ENCODE results near the gene REXO5.

The REXO5 gene

DNA sequence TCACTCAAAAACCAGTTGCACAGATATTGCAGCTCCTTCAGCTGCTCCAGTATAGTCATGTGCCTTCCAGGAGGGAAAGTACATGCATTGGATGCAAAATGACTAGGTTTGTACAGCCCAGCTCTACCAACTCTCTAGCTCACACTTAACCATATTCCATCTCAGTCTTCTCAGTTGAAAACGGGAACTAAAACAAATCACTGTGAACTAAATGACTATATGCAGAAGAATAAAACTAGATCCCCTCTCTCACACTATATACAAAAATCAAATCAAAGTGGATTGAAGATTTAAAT, 69.0 kb downstream of the REXO5 start:
- no peak for DNase-seq

DNA sequence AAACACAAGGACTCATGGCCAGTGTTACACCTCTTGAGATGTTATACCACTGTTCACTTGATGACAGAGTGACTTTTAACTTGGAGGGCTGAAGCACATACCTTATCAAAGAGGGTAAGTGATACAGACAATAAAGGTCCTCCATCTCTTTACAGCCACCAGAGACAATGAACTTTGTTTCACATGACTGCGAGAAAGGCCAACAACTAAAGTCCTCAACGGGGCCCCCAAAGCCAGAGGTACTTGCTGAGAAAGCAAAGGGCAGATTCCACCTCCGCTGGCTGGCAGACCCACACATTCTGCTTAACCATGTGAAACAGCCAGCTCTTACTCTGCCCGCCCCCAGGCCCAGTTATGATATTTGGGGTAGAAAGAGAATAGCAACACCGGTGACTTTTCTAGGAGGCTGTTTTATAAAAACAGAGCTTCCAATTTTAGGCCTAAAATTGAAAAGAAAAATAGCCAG, 72.4 kb downstream of the REXO5 start:
- DNase-seq = no peak

DNA sequence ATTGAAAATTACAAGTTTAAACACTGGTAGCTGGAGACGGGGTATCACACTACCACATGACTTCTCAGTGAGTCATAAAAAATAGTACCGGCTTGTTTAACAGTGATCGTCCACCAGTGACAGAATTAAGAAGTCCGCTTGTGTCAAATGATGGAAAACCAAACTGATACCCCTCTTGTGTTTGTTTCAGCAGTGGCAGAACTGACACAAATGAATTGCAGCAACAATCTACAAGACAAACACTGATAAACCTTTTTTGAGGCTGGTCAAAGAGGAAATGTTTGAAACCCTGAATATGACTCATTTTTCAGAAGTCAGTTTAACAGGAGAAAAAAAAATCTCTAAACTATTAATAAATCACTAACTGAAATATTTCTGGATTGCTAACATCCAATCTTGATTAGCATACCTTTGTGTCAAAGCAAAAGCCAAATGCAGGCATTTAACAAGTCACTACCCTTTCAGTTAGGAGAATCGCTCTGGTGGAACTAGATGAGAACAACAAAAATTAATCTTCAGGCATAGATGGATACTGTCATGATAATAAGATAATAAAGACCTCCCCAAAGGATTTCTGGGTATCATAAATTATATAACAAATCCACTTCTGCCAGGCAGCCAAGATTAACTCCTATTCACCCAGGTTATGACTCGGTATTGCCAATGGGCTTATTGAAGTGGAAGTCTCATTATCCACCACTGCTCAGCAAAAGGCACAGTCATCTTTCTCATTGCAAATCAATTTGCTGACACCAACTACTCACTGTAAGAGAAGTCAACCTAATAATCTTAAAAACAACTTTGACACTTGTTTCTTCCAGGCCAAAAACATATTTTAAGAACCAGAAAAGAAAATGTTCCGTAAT, 73.1 kb downstream of the REXO5 start:
- DNase-seq = no peak

GRCh38 chr16:20880867-20881502, 74.7 kb downstream of the REXO5 start:
- no peak for DNase-seq

DNA sequence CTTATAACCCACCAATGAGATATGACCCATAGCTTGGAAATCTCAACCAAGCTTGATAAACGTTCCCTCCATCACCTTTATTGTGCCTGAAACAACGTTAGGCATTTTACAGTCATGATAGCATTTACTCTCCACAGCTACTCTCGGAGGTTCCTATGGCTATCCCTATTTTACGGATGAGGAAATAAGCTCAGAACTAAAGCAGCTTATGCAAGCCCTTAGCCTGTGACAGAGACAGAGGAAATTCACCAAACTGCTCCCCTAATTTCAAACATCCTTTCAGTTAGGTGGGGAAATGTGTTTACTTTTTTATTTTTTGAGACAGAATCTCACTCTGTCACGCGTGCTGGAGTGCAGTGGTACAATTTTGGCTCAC, 75.2 kb downstream of the REXO5 start:
- no peak for DNase-seq

GRCh38 chr16:20883554-20884239, 77.4 kb downstream of the REXO5 start:
- DNase-seq = no peak

DNA sequence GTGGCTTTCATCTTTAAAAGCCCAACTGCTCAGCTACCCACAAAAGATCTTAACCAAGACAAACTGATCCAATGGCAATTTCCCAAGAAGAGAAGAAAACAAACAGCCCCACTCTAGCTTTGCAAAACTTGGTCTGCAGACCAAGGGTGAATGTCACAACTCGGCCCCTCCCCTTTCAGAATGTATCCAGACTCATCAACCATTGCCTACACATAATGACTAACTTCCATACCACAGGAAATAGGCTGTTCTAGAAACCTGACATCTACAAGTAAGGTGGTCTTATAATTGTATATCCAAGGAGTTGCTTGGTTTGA, 77.9 kb downstream of the REXO5 start:
- no peak for DNase-seq

- no peak for DNase-seq
Measured at GRCh38 chr16:20886320-20886719, 80.0 kb downstream of the REXO5 start.

GRCh38 chr16:20887207-20887606, 80.9 kb downstream of the REXO5 start:
- DNase-seq = no peak

GRCh38 chr16:20889625-20890275, 83.4 kb downstream of the REXO5 start:
- DNase-seq = no peak

- DNase-seq = no peak
Measured at GRCh38 chr16:20894388-20894787, 88.1 kb downstream of the REXO5 start.

- DNase-seq = no peak
Measured at GRCh38 chr16:20897253-20897897, 91.0 kb downstream of the REXO5 start.

DNA sequence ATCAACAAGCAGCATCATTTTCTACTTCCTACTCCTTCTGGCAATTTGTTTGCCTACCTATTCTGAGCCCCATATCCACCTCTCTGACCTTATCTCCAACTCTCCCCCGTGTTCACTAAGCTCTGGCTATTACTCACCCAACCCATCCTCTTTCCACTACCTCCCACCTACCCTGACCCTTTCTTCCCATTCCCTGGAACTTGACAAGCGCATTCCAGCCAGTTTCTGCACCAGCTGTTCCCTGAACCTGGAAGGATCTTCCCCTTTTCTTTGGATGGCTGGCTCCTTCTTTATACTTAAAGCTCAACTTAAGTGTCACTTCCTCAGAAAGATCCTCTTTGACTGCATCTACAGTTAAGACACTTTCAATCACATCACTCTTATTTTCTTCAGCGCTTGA, 91.6 kb downstream of the REXO5 start:
- no peak for DNase-seq

DNA sequence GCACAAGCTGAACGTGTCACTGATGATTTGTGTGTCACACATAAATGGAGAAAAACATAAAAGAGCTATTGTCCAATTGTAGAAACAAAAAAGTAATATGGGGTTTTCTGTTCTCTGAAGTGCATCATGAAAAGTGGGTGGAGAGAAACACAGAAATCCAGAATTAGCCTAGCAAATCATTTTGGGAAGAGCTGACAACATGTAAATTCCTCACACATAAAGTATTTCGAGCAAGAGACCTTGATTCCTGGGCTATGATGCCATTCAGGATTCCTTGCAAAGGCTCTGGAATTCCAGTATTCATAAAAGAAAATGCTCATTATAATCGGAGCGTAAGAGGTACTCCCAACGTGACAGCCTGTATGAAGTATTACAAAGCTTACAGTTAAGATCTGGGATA, 92.7 kb downstream of the REXO5 start:
- no peak for DNase-seq

Data from activated CD4-positive, alpha-beta T cell treated with anti-CD3 and anti-CD28 coated beads, Interleukin-2, amount 50 U/mL, for 1 hour (primary cell).